Peyer's patch (tissue), 4 donors: ENCODE results near the gene COL8A1. TPM values are rescaled to one million over a fixed set of nuclear protein-coding genes. Genes with fewer than 3 reads are reported as not detected.

ENCODE experiments used
- DNase-seq, 3 donors: peaks; one replicate each; pipeline ENCODE4 v3.0.0-alpha.2; 2017 to 2019
- H3K27ac ChIP-seq, 4 donors: fragments of 200-600 bp; sonication (generic); one replicate each; pipeline ENCODE4 v1.5.1; 2016 to 2019
- H3K27me3 ChIP-seq, 2 donors: fragments of 200-600 bp; sonication (generic); one replicate each; pipeline ENCODE4 v1.5.1; 2019
- H3K36me3 ChIP-seq, 3 donors: fragments of 200-600 bp; sonication (generic); one replicate each; pipeline ENCODE4 v1.5.1; 2016 to 2019
- H3K4me1 ChIP-seq, 4 donors: fragments of 200-600 bp; sonication (generic); one replicate each; pipeline ENCODE4 v1.5.1; 2016 to 2019
- H3K4me3 ChIP-seq, 4 donors: fragments of 200-600 bp; sonication (generic); 1 replicate in 3 of 4; 2 replicates in 1 of 4; pipeline ENCODE4 v1.5.1; 2016 to 2019; ENCODE audit warnings: mild to moderate bottlenecking in 1 of 4
- H3K9me3 ChIP-seq, 4 donors: fragments of 200-600 bp; sonication (generic); one replicate each; pipeline ENCODE4 v1.5.1; 2016 to 2019; ENCODE audit warnings: mild to moderate bottlenecking in 1 of 4
- CTCF ChIP-seq, 6 experiments: fragments of 450-650 bp in 4 of 6; fragments of 200-600 bp in 2 of 6; sonication (generic) in 1 of 6; IDR thresholded peaks; one replicate each; pipeline ENCODE4 v1.5.1; 2017 to 2019; ENCODE audit warnings: antibody characterized with exemption in 6 of 6, mild to moderate bottlenecking in 3 of 6, moderate library complexity in 1 of 6
- POLR2A ChIP-seq, 2 donors: fragments of 450-650 bp; IDR thresholded peaks; one replicate each; pipeline ENCODE4 v1.5.1; 2017; ENCODE audit warnings: antibody characterized with exemption in 2 of 2, mild to moderate bottlenecking in 2 of 2, moderate library complexity in 2 of 2
- total RNA-seq, 4 donors: library from RNA; depleted of rRNA; stranded (reverse); fragments of >200 nt; gene quantifications; one replicate each; pipeline ENCODE4 v1.1.0, GENCODE V29; 2016

Gene COL8A1
- total RNA-seq, 4 donors from 2014 or later: 2.3 to 5.3 (median 3.3) TPM; not detected in 1

GRCh38 chr3:99712291-99712954 lies 74.0 kb downstream of the COL8A1 start:
- no peak for DNase-seq
- no peaks in the 10 kb centered on the region for H3K36me3 ChIP-seq
- H3K27me3 ChIP-seq: no peaks in the 10 kb centered on the region
- H3K4me1 ChIP-seq: no peaks in the 10 kb centered on the region
- no peak overlapping the region for H3K4me3 ChIP-seq
- H3K9me3 ChIP-seq: no peaks in the 10 kb centered on the region
- no peak for TF ChIP-seq POLR2A (IDR thresholded peaks at IDR 0.05)
- TF ChIP-seq CTCF (IDR thresholded peaks at IDR 0.05): no peak
- H3K27ac ChIP-seq: no peak overlapping the region

DNA sequence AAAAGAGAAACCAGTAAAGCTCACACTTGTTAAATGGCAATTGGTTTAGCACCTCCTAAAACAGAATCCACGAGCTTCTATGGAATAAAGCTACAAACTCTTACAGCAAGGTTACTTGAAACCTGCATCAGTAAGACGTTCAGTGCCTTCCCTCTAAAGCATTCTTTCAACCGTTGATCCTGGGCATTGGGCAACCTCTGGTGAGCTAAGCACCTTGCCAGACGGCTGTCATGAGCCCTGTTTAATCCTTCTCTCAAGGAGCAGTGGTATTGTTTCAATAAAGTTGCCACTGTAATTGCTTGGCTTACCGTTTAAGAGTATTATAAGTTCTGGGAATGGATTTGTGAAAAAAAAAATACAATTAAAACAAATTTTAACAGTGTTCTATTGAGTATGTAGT lies 75.0 kb downstream of the COL8A1 start:
- no peak for DNase-seq
- Histone ChIP-seq H3K9me3 (no peaks in the 10 kb centered on the region), H3K27ac (no peak overlapping the region), H3K36me3 (no peaks in the 10 kb centered on the region), H3K4me1 (no peaks in the 10 kb centered on the region), H3K27me3 (no peaks in the 10 kb centered on the region), H3K4me3 (no peak overlapping the region)
- no peak for TF ChIP-seq POLR2A (IDR thresholded peaks at IDR 0.05)
- no peak for TF ChIP-seq CTCF (IDR thresholded peaks at IDR 0.05)

- H3K9me3 ChIP-seq: no peaks in the 10 kb centered on the region
- no peaks in the 10 kb centered on the region for H3K27me3 ChIP-seq
- no peaks in the 10 kb centered on the region for H3K36me3 ChIP-seq
- no peaks in the 10 kb centered on the region for H3K4me1 ChIP-seq
- H3K4me3 ChIP-seq: no peak overlapping the region
- H3K27ac ChIP-seq: no peak overlapping the region
- TF ChIP-seq POLR2A (IDR thresholded peaks at IDR 0.05) (no peak), CTCF (IDR thresholded peaks at IDR 0.05) (no peak)
- no peak for DNase-seq
Observed at GRCh38 chr3:99714146-99714545, 75.8 kb downstream of the COL8A1 start.

DNA sequence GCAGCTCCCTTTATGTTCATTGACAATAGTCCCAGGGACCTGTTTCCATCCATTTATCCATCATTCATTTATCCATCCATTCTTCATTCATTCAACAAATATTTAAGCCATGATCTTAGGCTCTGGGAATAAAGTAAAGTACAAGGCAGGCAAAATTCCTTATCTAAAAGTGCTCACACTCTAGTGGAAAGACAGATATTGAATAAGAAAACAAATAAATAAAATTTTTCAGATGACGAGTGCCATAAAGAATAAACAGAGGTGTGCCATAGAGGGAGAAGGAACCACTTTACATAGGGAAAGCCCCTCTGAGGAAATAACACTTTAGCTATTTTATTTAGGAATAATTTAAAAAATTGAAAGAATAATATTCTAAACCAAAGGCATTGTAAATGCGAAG lies 76.2 kb downstream of the COL8A1 start:
- TF ChIP-seq CTCF (IDR thresholded peaks at IDR 0.05): no peak
- H3K4me1 ChIP-seq: no peaks in the 10 kb centered on the region

GRCh38 chr3:99716463-99716995 lies 78.1 kb downstream of the COL8A1 start:
- no peaks in the 10 kb centered on the region for H3K9me3 ChIP-seq
- DNase-seq: no peak
- TF ChIP-seq POLR2A (IDR thresholded peaks at IDR 0.05): no peak
- no peak for TF ChIP-seq CTCF (IDR thresholded peaks at IDR 0.05)
- H3K36me3 ChIP-seq: no peaks in the 10 kb centered on the region
- no peak overlapping the region for H3K4me3 ChIP-seq
- H3K4me1 ChIP-seq: no peaks in the 10 kb centered on the region
- no peaks in the 10 kb centered on the region for H3K27me3 ChIP-seq
- H3K27ac ChIP-seq: no peak overlapping the region

More for the DNA sequence above, 76.2 kb downstream of the COL8A1 start:
- DNase-seq: no peak
- H3K27me3 ChIP-seq: no peaks in the 10 kb centered on the region
- H3K27ac ChIP-seq: no peak overlapping the region
- no peaks in the 10 kb centered on the region for H3K9me3 ChIP-seq
- H3K36me3 ChIP-seq: no peaks in the 10 kb centered on the region
- no peak overlapping the region for H3K4me3 ChIP-seq
